HCT116 (cell line): ENCODE results near the gene CAGE1. TPM values are rescaled to one million over a fixed set of nuclear protein-coding genes. Genes with fewer than 3 reads are reported as not detected.

Source experiments
- ATAC-seq: fragments of 200-7000 bp; cut with Tn5 transposase; 2 replicates; pipeline ENCODE4 v1.9.1; 2020; ENCODE audit warnings: mild to moderate bottlenecking, moderate library complexity
- BruUV-seq: library from RNA; stranded (reverse); fragments of 400-500 nt; replicated peaks from 2 replicates; lab custom pipeline; 2021; lab: Mats Ljungman, UMichigan
- CTCF ChIA-PET: fragments of 300-600 bp; sonication (Branson Sonifier 250); formaldehyde crosslinking; loops from one replicate; lab custom pipeline; 2021; ENCODE audit warnings: antibody characterized with exemption; lab: Charles Lee
- POLR2A ChIA-PET: fragments of 300-600, 350-600 bp; sonication (Branson Sonifier 250); formaldehyde crosslinking; loops from one replicate; lab custom pipeline; 2021; ENCODE audit warnings: antibody characterized with exemption; lab: Charles Lee
- RAD21 ChIA-PET, 2 experiments: fragments of 300-600 bp; sonication (Branson Sonifier 250); formaldehyde crosslinking; loops; one replicate each; lab custom pipeline; 2023; ENCODE audit warnings: low total read pairs in 2 of 2; ENCODE audit not compliant: uncharacterized antibody in 2 of 2, unreplicated experiment in 2 of 2, low non-redundant PET in 1 of 2; lab: Charles Lee
- DNase-seq: peaks from one replicate; pipeline ENCODE4 v3.0.0-alpha.2; 2010; ENCODE audit warnings: low read depth, low spot score
- H2AFZ ChIP-seq: fragments of 200-600 bp; shearing (Covaris generic), sonication (generic); 2 replicates; pipeline ENCODE4 v1.6.1; 2017; ENCODE audit warnings: low read depth, mixed run types, mixed read lengths, antibody characterized with exemption, low read length; ENCODE audit not compliant: poor library complexity, severe bottlenecking
- H3K27ac ChIP-seq: 2 replicates; pipeline ENCODE4 v1.5.1; 2012; ENCODE audit warnings: low read depth, low read length
- H3K27me3 ChIP-seq: fragments of 200-600 bp; sonication (generic); 2 replicates; pipeline ENCODE4 v1.6.1; 2016; ENCODE audit warnings: mixed run types, low read length, mixed read lengths; ENCODE audit not compliant: insufficient read depth
- H3K36me3 ChIP-seq, 2 experiments: fragments of 200-500 bp in 1 of 2; fragments of 200-600 bp in 1 of 2; sonication (Bioruptor generic) in 1 of 2; sonication (generic) in 1 of 2; 2 replicates each; pipeline versions ENCODE4 v1.5.1 to v1.6.1; 2014 to 2016; ENCODE audit warnings: low read length in 2 of 2, inconsistent platforms in 1 of 2, mixed read lengths in 1 of 2, mixed run types in 1 of 2; ENCODE audit not compliant: insufficient read depth in 2 of 2, control insufficient read depth in 1 of 2
- H3K4me1 ChIP-seq, 2 experiments: fragments of 200-600 bp in 1 of 2; sonication (generic) in 1 of 2; 2 replicates each; pipeline versions ENCODE4 v1.5.1 to v1.6.1; 2012 to 2017; ENCODE audit warnings: low read length in 2 of 2, inconsistent platforms in 1 of 2, mild to moderate bottlenecking in 1 of 2, mixed read lengths in 1 of 2, mixed run types in 1 of 2, moderate library complexity in 1 of 2; ENCODE audit not compliant: insufficient read depth in 2 of 2, control insufficient read depth in 1 of 2
- H3K4me2 ChIP-seq: fragments of 200-600 bp; sonication (generic); 2 replicates; pipeline ENCODE4 v1.6.1; 2017; ENCODE audit warnings: mixed run types, low read length, mixed read lengths
- H3K4me3 ChIP-seq, 2 experiments: fragments of 200-600 bp in 1 of 2; sonication (generic) in 1 of 2; replicated peaks in 1 of 2; 2 replicates each; pipeline ENCODE4 v1.5.1; 2011 to 2016; ENCODE audit warnings: low read length in 2 of 2, control low read depth in 1 of 2, low read depth in 1 of 2, mild to moderate bottlenecking in 1 of 2, mixed read lengths in 1 of 2, mixed run types in 1 of 2
- H3K79me2 ChIP-seq: fragments of 200-600 bp; sonication (generic); 2 replicates; pipeline ENCODE4 v1.6.1; 2017; ENCODE audit warnings: mild to moderate bottlenecking, mixed run types, low read length, moderate library complexity, mixed read lengths; ENCODE audit not compliant: insufficient read depth
- H3K9ac ChIP-seq: fragments of 200-600 bp; sonication (generic); 2 replicates; pipeline ENCODE4 v1.6.1; 2016; ENCODE audit warnings: low read length, mixed read lengths
- H3K9me2 ChIP-seq: fragments of 200-600 bp; sonication (generic), shearing (Covaris generic); 2 replicates; pipeline ENCODE4 v1.6.1; 2017; ENCODE audit warnings: mixed run types, mild to moderate bottlenecking, moderate library complexity; ENCODE audit not compliant: insufficient read depth
- H3K9me3 ChIP-seq, 2 experiments: fragments of 200-500 bp in 1 of 2; fragments of 200-600 bp in 1 of 2; sonication (Bioruptor generic) in 1 of 2; sonication (generic) in 1 of 2; 2 replicates each; pipeline ENCODE4 v1.6.1; 2014 to 2017; ENCODE audit warnings: low read length in 2 of 2, mixed read lengths in 2 of 2, inconsistent platforms in 1 of 2, low read depth in 1 of 2, mild to moderate bottlenecking in 1 of 2, mixed run types in 1 of 2, moderate library complexity in 1 of 2; ENCODE audit not compliant: control insufficient read depth in 1 of 2, insufficient read depth in 1 of 2
- H4K20me1 ChIP-seq: fragments of 200-600 bp; sonication (generic), shearing (Covaris generic); 2 replicates; pipeline ENCODE4 v1.6.1; 2017; ENCODE audit warnings: mixed run types, mild to moderate bottlenecking, moderate library complexity; ENCODE audit not compliant: insufficient read depth
- CBX3 ChIP-seq: IDR thresholded peaks from 2 replicates; pipeline ENCODE4 v1.6.1; 2012; ENCODE audit warnings: low read depth
- EGR1 ChIP-seq: IDR thresholded peaks from 2 replicates; pipeline ENCODE4 v1.6.1; 2012; ENCODE audit warnings: low read depth
- EZH2phosphoT487 ChIP-seq: fragments of 200-600 bp; IDR thresholded peaks from 2 replicates; pipeline ENCODE4 v1.6.1; 2018; ENCODE audit warnings: antibody characterized with exemption, borderline replicate concordance
- FOSL1 ChIP-seq: IDR thresholded peaks from 2 replicates; pipeline ENCODE4 v1.6.1; 2012; ENCODE audit warnings: low read depth
- POLR2A ChIP-seq: IDR thresholded peaks from 2 replicates; pipeline ENCODE4 v1.7.0; 2011; ENCODE audit warnings: borderline replicate concordance; ENCODE audit not compliant: insufficient read depth, insufficient read length; ENCODE audit errors: extremely low read depth
- RAD21 ChIP-seq: IDR thresholded peaks from 2 replicates; pipeline ENCODE4 v1.6.1; 2012; ENCODE audit warnings: low read depth, mild to moderate bottlenecking
- SIN3A ChIP-seq: IDR thresholded peaks from 2 replicates; pipeline ENCODE4 v1.6.1; 2012; ENCODE audit warnings: low read depth
- SP1 ChIP-seq: IDR thresholded peaks from 2 replicates; pipeline ENCODE4 v1.6.1; 2012; ENCODE audit warnings: low read depth
- TCF7L2 ChIP-seq: IDR thresholded peaks from 2 replicates; pipeline ENCODE4 v1.7.0; 2011; ENCODE audit warnings: borderline replicate concordance, inconsistent platforms; ENCODE audit not compliant: insufficient read depth, insufficient read length; ENCODE audit errors: extremely low read depth
- YY1 ChIP-seq: IDR thresholded peaks from 2 replicates; pipeline ENCODE4 v1.6.1; 2011; ENCODE audit warnings: low read length, low read depth, moderate library complexity, mild to moderate bottlenecking; ENCODE audit not compliant: insufficient replicate concordance; ENCODE audit errors: extremely low read depth
- ZFX ChIP-seq: fragments of 450-650 bp; IDR thresholded peaks from 2 replicates; pipeline ENCODE4 v1.6.1; 2017
- intact Hi-C: fragments of 100-400 bp; cut with micrococcal nuclease; formaldehyde crosslinking; loops from 2 replicates; pipeline ENCODE4 v1.10.0; 2022
- total RNA-seq: library from RNA; stranded (reverse); gene quantifications from one replicate; pipeline ENCODE4 v1.2.1, GENCODE V29; 2021; ENCODE audit not compliant: unreplicated experiment
- TF ChIP-seq, protein P1 (sequence below): IDR thresholded peaks from 2 replicates; pipeline ENCODE4 v1.6.1; 2011; ENCODE audit warnings: mild to moderate bottlenecking, low read length, moderate library complexity; ENCODE audit not compliant: insufficient replicate concordance; ENCODE audit errors: extremely low read depth
- TF ChIP-seq, protein P2 (sequence below): IDR thresholded peaks from 2 replicates; pipeline ENCODE4 v1.6.1; 2012; ENCODE audit warnings: low read depth

Gene CAGE1
- total RNA-seq, 1 experiment from 2014 or later, result 0.20 TPM

DNA sequence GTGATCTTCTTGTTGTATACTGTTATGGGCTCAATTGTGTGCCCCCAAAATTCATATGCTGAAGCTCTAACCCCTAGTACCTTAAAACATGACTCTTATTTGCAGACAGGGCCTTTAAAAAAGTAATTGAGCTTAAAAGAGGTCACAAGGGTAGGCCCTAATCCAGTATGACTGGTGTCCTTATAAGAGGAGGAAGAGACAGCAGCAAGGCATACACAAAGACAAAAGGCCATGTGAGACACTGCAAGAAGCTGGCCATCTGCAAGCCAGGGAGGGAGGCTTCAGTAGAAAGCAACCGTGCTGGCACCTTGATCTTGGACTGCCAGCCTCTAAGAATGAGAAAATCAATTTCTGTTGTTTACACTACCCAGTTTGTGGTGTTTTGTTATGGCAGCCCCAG is 8.4 kb downstream of the CAGE1 start:
- H3K4me2 ChIP-seq, result no peak overlapping the region
- no peak overlapping the region for H3K4me3 ChIP-seq
- H4K20me1 ChIP-seq, result no peaks in the 10 kb centered on the region
- no peak overlapping the region for H3K27ac ChIP-seq
- H2AFZ ChIP-seq, result no peak overlapping the region
- DNase-seq (no peak), ATAC-seq (no peak)
- ChIA-PET RAD21 (no interaction called here), CTCF (no interaction called here), POLR2A (no interaction called here)
- no peaks in the 10 kb centered on the region for H3K4me1 ChIP-seq
- H3K9me3 ChIP-seq, result no peaks in the 10 kb centered on the region
- TF ChIP-seq TCF7L2, result no peak
- TF ChIP-seq POLR2A, result no peak
- no peak for TF ChIP-seq FOSL1
- no peak for TF ChIP-seq ZFX
- no peak for TF ChIP-seq RAD21
- TF ChIP-seq EZH2phosphoT487, result no peak
- no peak for TF ChIP-seq CBX3
- no peak for TF ChIP-seq SIN3A
- TF ChIP-seq SP1, result no peak
- TF ChIP-seq, protein P1, sequence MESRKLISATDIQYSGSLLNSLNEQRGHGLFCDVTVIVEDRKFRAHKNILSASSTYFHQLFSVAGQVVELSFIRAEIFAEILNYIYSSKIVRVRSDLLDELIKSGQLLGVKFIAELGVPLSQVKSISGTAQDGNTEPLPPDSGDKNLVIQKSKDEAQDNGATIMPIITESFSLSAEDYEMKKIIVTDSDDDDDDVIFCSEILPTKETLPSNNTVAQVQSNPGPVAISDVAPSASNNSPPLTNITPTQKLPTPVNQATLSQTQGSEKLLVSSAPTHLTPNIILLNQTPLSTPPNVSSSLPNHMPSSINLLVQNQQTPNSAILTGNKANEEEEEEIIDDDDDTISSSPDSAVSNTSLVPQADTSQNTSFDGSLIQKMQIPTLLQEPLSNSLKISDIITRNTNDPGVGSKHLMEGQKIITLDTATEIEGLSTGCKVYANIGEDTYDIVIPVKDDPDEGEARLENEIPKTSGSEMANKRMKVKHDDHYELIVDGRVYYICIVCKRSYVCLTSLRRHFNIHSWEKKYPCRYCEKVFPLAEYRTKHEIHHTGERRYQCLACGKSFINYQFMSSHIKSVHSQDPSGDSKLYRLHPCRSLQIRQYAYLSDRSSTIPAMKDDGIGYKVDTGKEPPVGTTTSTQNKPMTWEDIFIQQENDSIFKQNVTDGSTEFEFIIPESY, result no peak
- no peak for TF ChIP-seq EGR1
- TF ChIP-seq, protein P2, sequence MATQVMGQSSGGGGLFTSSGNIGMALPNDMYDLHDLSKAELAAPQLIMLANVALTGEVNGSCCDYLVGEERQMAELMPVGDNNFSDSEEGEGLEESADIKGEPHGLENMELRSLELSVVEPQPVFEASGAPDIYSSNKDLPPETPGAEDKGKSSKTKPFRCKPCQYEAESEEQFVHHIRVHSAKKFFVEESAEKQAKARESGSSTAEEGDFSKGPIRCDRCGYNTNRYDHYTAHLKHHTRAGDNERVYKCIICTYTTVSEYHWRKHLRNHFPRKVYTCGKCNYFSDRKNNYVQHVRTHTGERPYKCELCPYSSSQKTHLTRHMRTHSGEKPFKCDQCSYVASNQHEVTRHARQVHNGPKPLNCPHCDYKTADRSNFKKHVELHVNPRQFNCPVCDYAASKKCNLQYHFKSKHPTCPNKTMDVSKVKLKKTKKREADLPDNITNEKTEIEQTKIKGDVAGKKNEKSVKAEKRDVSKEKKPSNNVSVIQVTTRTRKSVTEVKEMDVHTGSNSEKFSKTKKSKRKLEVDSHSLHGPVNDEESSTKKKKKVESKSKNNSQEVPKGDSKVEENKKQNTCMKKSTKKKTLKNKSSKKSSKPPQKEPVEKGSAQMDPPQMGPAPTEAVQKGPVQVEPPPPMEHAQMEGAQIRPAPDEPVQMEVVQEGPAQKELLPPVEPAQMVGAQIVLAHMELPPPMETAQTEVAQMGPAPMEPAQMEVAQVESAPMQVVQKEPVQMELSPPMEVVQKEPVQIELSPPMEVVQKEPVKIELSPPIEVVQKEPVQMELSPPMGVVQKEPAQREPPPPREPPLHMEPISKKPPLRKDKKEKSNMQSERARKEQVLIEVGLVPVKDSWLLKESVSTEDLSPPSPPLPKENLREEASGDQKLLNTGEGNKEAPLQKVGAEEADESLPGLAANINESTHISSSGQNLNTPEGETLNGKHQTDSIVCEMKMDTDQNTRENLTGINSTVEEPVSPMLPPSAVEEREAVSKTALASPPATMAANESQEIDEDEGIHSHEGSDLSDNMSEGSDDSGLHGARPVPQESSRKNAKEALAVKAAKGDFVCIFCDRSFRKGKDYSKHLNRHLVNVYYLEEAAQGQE, result no peak
- no peak for TF ChIP-seq YY1
- no peaks in the 10 kb centered on the region for H3K27me3 ChIP-seq
- no peaks in the 10 kb centered on the region for H3K9me2 ChIP-seq
- H3K79me2 ChIP-seq, result no peaks in the 10 kb centered on the region
- intact Hi-C loops, result no loop called here
- no TSS peak for BruUV-seq
- no peaks in the 10 kb centered on the region for H3K36me3 ChIP-seq
- no peak overlapping the region for H3K9ac ChIP-seq
